CD4-positive, alpha-beta T cell treated with Interleukin-21 for 1 hour (primary cell): ENCODE data around the gene GP9.

Experiments
- DNase-seq: peaks from one replicate; pipeline ENCODE4 v3.0.0-alpha.2; 2020

Gene GP9

GRCh38 chr3:129060276-129061022, at the start of gene GP9:
GP9 (plus strand) TSS chr3:129060779; CDS start chr3:129061740, 961 bp downstream.
- DNase-seq, result no peak

- no peak for DNase-seq
Observed at GRCh38 chr3:129013491-129013891, 47.1 kb upstream of the GP9 start.

DNA sequence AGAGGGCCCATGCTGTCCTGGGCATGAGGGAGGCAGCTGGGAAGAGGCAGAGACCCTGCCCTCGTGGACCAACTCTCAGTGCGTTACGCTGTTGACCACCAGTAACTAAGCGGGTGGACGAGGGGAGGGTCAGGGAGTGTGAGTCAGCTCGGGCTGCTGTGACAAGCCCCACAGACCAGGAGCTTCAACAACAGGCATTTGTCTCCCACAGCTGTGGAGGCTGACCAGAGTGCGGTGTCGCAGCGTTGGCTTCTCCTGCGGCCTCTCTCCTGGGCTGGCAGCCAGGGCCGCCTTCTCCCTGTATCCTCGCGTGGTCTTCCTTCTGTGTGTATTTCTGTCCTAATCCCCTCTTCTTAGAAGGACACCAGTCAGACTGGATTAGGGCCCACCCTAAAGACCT, 46.4 kb upstream of the GP9 start:
- no peak for DNase-seq

DNA sequence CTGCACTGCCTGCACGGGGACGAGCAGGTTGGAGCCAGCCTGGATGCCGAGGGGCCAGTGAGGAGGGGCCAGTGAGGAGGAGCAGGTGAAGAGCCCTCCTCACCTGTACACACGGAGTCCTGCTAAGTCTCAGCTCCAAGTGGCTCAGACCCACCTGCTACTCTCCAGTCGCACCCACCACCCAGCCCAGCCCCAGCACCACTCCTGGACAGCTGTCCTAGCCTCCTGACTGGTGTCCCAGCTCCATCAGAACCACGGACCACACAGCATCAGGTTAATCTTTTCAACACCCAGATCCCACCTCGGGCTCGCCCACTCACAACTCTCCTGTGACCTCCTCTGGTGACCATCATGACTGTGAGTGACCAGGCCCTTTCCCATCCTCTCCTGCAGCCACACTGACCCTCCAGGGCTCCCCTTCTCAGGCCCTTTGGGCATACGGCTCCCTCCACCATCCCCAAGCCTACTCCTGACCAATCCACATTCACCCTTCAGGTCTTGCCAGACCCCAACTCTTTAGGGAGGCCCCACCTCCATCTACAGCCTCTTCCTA, 45.7 kb upstream of the GP9 start:
- no peak for DNase-seq

- DNase-seq, result peak; percentile 55
Observed at GRCh38 chr3:129015388-129016105, 45.0 kb upstream of the GP9 start.

DNA sequence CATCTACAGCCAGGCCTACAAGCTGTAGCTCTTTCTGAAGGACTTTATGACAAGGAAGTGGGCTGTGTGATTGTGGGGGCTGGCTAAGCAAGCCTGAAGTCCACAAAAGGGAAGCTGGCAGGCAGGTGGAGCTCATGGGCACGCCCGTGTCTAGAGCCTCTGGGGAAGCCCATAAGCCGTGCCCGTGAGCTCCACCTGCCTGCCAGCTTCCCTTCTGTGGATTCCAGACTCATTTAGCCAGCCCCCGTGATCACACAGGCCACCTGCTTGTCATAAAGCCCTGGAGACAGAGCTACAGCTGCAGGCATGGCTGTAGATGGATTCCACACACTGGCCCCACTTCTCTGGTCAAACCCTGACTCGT, 44.2 kb upstream of the GP9 start:
- peak; percentile 71 for DNase-seq

DNA sequence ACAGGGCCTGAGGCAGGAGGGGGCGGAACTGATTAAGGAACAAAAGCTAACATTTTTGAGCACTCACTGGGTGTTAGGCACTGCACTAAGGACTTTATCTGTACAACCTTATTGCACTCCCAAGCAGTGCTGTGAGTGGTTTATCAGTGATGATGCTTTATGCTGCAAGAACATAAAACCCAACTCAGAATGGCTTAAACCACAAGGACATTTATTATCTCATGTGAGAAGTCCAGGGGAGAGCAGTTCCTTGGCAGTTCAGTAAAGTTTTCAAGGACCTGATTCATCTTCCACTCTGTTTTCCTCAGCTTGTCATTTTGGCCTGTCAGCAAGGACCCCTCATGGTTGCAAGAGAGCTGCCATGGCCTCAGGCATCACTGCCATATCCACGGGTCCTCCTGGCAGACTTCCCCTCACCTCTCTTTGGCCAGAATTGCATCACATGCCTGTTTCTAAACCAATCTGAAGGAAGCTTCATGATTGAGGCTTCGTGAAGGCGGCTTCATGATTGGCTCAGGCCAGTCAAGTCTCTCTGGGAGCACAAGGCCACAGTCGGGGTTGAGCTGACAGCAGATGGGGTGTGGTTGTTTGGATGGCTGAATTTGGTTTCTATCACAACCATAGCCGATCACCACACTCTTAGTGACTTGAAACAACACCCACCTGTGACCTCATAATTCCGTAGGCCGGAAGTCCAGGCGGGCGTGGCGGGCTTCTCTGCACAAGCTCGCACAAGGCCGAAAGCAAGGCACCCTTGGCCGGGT, 43.7 kb upstream of the GP9 start:
- DNase-seq, result peak; percentile 73

GRCh38 chr3:129017484-129017899, 43.1 kb upstream of the GP9 start:
- no peak for DNase-seq

DNA sequence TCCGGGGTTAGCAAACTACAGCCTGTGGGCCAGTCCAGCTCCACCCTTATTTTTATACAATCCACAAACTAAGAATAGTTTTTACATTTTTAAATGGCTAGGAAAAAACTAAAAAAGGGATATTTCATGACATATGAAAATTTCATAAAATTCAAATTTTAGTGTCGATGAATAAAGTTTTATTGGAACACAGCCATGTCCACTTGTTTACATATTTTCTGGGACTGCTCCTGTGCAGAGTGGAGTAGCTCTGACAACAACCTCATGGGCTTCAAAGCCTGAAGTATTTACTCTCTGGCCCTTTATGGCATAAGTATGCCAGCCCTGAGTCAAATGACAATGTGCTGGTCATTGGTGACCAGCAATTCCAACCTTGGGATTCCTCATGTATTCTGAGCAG, 42.3 kb upstream of the GP9 start:
- DNase-seq, result no peak

GRCh38 chr3:129018751-129019150, 41.8 kb upstream of the GP9 start:
- no peak for DNase-seq

DNA sequence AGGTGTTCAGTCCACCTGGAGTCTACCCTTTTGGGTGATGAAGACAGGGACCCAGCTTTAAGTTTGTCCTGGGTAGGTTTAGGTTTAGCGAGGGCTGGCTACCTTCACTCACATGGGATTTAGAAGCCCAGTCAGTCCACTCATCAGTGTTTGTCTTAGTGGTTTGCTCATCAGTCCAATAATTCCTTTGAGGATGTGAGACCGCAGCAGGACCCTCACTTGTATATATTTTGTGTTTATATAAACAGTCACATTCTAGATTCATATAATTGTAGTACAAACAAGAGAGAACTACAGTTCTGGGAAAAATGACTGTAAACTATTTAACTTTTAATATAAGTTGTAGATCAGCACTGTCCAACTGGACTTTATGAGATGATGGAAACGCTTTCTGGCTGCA, 41.3 kb upstream of the GP9 start:
- no peak for DNase-seq

GRCh38 chr3:129020691-129021090, 39.9 kb upstream of the GP9 start:
- no peak for DNase-seq

GRCh38 chr3:129021140-129021551, 39.4 kb upstream of the GP9 start:
- no peak for DNase-seq

GRCh38 chr3:129022114-129023007, 38.2 kb upstream of the GP9 start:
- no peak for DNase-seq

DNA sequence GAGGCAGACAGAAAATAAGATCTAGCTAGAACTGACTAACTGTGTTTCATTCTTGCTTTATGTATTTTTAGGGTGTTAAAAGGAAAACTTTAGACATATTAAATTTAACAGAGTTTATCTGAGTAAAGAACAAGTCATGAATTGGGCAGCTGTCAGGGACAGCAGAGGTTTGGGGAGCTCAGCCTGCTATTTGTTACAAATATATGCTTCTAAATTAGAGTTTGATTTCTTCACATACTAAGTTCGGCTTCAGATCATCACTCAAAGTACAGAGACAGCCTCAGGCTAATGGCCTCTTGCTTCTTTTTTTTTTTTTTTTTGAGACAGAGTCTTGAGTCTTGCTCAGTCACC, 37.6 kb upstream of the GP9 start:
- no peak for DNase-seq

DNA sequence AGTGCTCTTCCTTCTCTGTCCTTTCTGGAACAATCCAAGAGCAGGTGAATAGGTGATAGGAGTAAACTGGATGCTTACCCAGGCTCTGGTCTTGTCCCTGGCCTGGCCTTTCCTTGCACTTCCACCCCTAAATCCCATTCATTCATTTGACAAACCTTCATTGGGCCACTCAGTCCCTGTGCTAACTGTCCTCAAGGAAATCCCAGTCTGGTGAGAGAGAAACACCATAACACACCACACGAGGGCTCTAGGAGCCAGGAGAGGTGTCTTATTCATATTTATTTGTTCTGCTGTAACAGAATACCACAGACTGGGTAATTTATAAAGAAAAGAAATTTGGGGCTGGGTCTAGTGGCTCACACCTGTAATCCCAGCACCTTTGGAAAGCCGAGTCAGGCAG, 36.7 kb upstream of the GP9 start:
- DNase-seq, result no peak

GRCh38 chr3:129025108-129025507, 35.5 kb upstream of the GP9 start:
- DNase-seq, result no peak

DNA sequence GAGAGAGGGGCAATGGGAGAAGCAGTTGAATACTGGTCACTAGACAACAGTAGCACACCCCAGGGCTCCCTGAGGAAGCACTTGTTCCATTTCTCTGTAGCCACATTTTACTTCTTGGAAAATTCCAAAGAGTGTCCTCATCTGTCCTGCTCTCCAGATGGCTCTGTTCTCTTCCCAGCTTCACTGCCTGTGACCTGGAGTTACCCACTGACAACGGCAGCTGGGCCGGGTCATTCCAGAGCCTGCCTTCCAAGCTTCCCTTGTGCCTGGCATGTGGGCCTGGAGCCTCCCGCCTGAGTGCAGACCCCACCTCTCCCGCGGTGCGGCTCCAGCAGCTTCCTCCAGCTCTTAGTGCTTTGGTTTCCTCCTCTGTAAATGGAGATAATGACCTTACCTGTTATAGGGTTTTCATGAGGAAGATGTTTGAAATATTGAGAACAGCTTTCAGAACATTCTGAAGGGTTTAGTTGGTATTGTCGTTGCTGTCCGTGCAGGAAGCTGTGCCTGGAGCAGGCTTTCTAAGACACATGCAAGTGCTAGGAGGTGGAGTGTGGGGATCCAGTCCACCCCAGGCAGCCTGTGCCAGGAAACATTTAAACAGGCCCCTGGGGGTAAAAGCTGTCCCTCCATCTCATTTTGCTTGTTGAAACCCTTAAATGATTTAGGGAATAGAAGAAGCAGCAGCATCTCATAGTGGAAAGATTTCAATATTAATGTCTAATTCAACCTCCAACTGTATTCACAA, 34.7 kb upstream of the GP9 start:
- no peak for DNase-seq

DNA sequence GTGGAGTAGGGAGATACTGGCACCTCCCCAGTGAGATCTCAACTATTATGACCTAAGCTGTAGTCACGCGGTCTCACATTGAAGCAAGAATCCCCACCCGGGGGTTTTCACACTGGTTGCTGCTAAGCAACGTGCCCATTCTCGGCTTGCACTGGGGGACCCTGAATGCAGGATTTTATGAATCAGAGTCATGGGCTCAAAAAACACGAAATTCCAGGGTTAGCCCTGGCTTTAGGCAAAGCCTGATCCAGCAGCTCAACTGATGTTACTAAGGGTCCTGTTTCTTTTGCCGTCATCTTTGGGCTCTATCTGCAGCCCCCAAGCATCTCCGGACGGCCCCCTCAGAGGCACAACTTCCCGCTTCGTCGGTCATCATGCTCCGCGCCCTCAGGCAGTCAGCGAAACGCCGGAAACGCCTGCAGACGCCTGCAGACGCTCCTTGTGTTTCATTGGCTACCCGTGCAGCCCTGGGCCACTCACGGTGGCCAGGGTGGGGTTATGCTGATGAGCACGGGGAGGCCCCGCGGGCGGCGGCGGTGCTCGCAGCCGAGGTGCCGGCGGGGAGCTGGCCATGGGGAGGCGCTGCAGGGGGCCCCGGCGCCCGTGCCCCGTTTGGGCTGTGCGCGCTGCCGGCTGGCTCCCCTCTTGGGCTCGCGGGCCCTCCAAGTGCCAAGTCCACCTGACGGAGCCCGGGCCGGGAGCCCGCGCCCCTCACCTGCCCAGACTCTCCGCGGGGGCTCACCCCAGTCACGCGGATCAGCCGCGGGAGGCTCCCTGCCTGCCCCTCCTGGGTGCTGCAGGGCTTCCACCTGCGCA, 33.6 kb upstream of the GP9 start:
- peak; percentile 94 for DNase-seq

DNA sequence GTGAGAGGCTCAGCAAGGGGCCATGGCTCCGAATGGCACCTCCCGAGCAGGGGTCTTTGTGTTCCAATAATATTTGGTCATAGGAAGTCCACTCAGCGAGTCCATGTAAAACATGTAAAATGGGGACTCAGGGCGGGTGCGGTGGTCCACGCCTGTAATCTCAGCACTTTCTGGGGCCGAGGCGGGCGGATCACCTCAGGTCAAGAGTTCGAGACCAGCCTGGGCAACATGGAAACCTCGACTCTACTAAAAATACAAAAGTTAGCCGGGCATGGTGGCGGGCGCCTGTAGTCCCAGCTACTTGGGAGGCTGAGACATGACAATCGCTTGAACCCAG, 33.1 kb upstream of the GP9 start:
- DNase-seq, result no peak

DNA sequence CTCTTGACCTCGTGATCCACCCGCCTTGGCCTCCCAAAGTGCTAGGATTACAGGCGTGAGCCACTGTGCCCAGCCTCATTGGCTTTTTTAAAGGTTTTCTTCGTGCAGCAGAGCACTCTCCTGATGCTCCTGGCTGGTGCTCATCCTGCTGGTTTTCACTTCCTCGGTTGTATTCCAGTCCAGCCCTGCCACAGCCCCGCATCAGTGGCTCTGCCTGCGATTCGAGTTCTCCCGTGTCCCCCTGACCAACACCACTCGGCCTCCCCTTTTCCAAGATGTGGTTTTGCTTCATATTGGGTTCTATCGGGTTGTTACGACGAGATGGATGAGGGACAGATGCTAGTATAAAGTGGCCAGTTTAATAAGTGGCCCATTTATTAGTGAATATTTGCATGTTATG, 31.7 kb upstream of the GP9 start:
- no peak for DNase-seq
